Measurements from ENCODE around the gene ZBTB4.

- TF ChIP-seq, protein P1, sequence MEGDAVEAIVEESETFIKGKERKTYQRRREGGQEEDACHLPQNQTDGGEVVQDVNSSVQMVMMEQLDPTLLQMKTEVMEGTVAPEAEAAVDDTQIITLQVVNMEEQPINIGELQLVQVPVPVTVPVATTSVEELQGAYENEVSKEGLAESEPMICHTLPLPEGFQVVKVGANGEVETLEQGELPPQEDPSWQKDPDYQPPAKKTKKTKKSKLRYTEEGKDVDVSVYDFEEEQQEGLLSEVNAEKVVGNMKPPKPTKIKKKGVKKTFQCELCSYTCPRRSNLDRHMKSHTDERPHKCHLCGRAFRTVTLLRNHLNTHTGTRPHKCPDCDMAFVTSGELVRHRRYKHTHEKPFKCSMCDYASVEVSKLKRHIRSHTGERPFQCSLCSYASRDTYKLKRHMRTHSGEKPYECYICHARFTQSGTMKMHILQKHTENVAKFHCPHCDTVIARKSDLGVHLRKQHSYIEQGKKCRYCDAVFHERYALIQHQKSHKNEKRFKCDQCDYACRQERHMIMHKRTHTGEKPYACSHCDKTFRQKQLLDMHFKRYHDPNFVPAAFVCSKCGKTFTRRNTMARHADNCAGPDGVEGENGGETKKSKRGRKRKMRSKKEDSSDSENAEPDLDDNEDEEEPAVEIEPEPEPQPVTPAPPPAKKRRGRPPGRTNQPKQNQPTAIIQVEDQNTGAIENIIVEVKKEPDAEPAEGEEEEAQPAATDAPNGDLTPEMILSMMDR (IDR thresholded peaks at IDR 0.05; ENCODE audit: insufficient read depth, low read depth, low read length), result no peak
- TF ChIP-seq EZH2 (IDR thresholded peaks at IDR 0.05; ENCODE audit: insufficient read depth, low read length), result no peak
Measured at GRCh38 chr17:7484919-7485377, 5.5 kb upstream of the ZBTB4 start.
